Stimulated activated naive CD8-positive, alpha-beta T cell treated with anti-CD3 and anti-CD28 coated beads, Interleukin-15, Interleukin-2, amounts not matched to agents 100 ng/mL and 50 ng/mL, for 24 hours (primary cell): ENCODE results near the gene ZMYND15.
"Not testable (repeated sequence)": the region's sequence is repeated elsewhere in the genome, so short reads cannot be mapped to it uniquely, and the experiment has no call there.

ENCODE experiments used
- H3K27ac Mint-ChIP-seq: one replicate; pipeline ENCODE4 v1.8.0; 2021; ENCODE audit warnings: mild to moderate bottlenecking, mixed read lengths
- H3K27me3 Mint-ChIP-seq: one replicate; pipeline ENCODE4 v1.8.0; 2021; ENCODE audit warnings: mixed read lengths
- H3K36me3 Mint-ChIP-seq: one replicate; pipeline ENCODE4 v1.8.0; 2021; ENCODE audit warnings: low read depth, mixed read lengths
- H3K4me1 Mint-ChIP-seq: one replicate; pipeline ENCODE4 v1.8.0; 2021; ENCODE audit warnings: low read depth, mixed read lengths
- H3K4me3 Mint-ChIP-seq: one replicate; pipeline ENCODE4 v1.8.0; 2021; ENCODE audit warnings: mild to moderate bottlenecking, mixed read lengths
- H3K9me3 Mint-ChIP-seq: one replicate; pipeline ENCODE4 v1.8.0; 2021; ENCODE audit warnings: mixed read lengths

ZMYND15 gene, protein sequence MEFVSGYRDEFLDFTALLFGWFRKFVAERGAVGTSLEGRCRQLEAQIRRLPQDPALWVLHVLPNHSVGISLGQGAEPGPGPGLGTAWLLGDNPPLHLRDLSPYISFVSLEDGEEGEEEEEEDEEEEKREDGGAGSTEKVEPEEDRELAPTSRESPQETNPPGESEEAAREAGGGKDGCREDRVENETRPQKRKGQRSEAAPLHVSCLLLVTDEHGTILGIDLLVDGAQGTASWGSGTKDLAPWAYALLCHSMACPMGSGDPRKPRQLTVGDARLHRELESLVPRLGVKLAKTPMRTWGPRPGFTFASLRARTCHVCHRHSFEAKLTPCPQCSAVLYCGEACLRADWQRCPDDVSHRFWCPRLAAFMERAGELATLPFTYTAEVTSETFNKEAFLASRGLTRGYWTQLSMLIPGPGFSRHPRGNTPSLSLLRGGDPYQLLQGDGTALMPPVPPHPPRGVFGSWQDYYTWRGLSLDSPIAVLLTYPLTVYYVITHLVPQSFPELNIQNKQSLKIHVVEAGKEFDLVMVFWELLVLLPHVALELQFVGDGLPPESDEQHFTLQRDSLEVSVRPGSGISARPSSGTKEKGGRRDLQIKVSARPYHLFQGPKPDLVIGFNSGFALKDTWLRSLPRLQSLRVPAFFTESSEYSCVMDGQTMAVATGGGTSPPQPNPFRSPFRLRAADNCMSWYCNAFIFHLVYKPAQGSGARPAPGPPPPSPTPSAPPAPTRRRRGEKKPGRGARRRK

DNA sequence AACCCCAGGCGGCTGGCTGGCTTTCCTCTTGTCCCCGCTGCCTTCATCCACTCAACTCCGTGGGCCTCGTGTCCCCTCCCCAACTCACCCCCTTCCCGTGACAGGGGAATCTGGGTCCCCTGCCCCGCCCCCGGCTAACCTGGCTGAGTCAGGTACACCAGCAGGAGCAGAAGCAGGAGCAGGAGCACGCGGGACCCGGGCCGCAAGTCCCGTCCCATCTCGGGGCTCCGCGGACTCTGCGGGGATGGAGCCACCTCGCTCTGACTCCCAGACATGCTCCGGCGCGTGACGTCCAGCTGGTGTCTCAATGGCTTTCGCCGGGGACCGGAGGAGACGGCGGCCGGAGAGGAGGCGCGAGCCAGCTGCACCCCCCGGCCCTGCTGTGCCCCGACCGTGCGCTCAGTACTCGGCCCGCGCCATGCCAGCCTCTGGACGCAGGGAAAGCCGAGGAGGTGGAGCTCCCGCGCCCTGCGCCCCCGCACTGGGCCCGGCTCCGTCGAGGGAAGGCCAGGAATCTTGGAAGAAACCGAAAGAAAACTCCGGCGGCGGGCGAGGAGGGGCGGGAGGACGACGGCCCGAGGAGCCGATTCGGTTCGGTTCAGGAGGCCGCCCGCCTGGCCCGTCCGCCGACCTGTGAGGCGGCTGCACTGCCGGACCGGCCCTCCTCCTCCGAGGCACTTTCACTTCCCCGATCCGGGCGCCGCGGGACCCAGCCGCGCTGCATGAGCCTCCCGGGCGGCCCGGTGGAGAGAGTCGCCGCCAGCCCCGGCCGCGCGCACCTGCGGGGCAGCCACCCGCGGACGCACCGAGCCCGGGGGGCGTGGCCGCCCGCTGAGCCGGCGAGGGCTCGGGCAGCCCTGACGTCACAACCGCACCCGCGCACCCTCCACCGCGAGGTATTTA is at the start of gene ZMYND15, which contains the start of gene CXCL16:
ZMYND15 (plus strand) TSS at position 712 of the 903 bp plus-strand sequence. CDS start 716 bp downstream, outside the sequence.
CXCL16 (minus strand) TSS at position 807 of the 903 bp plus-strand sequence; CDS start at position 218, 589 bp downstream.
- Mint-ChIP-seq H3K36me3 (no peaks in the 10 kb centered on the region), H3K4me1 (peaks cover 37% of the 10 kb centered on the region), H3K9me3 (no peaks in the 10 kb centered on the region), H3K4me3 (peak within 1 kb of the TSS; percentile 81), H3K27me3 (peaks cover 14% of the 10 kb centered on the region), H3K27ac (peak within 1 kb of the TSS; percentile 40)

DNA sequence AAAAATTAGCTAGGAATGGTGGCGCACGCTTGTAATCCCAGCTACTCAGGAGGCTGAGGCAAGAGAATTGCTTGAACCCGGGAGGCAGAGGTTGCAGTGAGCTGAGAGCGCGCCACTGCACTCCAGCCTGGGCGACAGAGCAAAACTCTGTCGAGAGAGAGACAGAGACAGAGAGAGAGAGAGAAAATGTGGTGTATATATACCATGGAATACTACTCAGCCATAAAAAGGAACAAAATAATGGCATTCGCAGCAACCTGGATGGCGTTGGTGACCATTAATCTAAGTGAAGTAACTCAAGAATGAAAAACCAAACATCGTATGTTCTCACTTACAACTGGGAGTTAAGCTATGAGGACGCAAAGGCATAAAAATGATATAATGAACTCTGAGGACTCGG is 49.8 kb upstream of the ZMYND15 start:
- H3K27me3 Mint-ChIP-seq, H3K27ac Mint-ChIP-seq, H3K9me3 Mint-ChIP-seq, H3K4me3 Mint-ChIP-seq: not testable (repeated sequence)
- peaks cover 70% of the 10 kb centered on the region for H3K36me3 Mint-ChIP-seq
- H3K4me1 Mint-ChIP-seq: peaks cover 23% of the 10 kb centered on the region

DNA sequence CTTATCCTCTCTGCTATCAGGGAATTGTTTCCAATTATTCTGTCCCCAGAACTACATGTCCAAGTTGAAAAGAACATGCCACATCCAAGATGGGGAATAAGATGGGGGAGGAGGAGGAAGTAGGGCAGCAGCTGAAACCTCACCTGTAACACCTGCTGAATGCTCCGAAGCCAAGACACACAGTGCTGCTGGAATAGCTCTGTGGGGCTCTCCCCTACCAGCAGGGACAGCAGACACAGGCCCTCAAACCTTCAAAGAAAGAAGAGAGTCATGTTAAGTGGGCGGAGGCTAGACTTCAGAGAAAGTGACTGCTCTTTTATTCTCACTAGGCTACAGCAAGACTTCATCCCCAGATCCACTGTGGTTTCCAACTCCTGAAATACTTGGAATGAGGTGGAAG is 48.9 kb upstream of the ZMYND15 start:
- Mint-ChIP-seq H3K27ac (no peak overlapping the region), H3K36me3 (peaks cover 68% of the 10 kb centered on the region), H3K4me1 (peaks cover 24% of the 10 kb centered on the region), H3K4me3 (no peak overlapping the region), H3K27me3 (no peaks in the 10 kb centered on the region), H3K9me3 (no peaks in the 10 kb centered on the region)

DNA sequence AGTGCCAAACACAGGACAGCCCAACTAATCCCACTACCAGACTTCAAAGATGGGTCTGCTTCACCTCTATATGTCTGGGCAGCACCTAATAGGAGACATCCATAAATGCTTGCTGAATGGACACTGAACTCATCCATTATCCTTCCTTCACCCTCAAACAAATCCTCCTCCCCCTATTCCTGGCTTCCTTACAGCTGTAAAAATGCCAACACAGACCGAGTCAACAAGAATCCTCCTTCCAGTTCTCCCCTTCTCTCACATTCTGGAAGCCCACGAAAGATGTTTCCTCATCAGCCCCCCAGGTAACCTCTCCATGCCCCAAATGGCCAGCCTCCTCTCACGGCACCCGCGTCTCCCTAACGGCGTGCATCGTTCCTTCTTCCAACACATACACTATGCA is 47.9 kb upstream of the ZMYND15 start:
- Mint-ChIP-seq H3K4me3 (no peak overlapping the region), H3K36me3 (peaks cover 70% of the 10 kb centered on the region), H3K9me3 (no peaks in the 10 kb centered on the region), H3K27ac (no peak overlapping the region), H3K4me1 (peaks cover 34% of the 10 kb centered on the region), H3K27me3 (no peaks in the 10 kb centered on the region)

DNA sequence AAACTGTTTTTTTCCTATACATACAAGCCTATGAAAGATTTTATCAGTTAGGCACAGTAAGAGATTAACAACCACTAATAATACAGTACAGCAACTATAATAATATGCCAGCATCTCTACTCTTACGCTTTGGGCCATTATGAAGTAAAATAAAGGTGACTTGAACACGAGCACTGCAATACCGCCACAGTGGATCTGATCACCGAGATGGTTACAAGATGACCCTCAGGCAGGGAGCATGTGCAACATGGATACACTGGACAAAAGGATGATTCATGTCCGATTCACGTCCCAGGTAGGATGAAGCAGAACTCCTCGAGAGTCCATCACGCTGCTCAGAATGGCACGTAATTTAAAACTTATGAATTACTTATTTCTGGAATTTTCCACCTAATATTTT is 46.2 kb upstream of the ZMYND15 start:
- H3K27me3 Mint-ChIP-seq: no peaks in the 10 kb centered on the region
- no peak overlapping the region for H3K4me3 Mint-ChIP-seq
- peaks cover 68% of the 10 kb centered on the region for H3K36me3 Mint-ChIP-seq
- peaks cover 43% of the 10 kb centered on the region for H3K4me1 Mint-ChIP-seq
- no peak overlapping the region for H3K27ac Mint-ChIP-seq
- H3K9me3 Mint-ChIP-seq: no peaks in the 10 kb centered on the region

DNA sequence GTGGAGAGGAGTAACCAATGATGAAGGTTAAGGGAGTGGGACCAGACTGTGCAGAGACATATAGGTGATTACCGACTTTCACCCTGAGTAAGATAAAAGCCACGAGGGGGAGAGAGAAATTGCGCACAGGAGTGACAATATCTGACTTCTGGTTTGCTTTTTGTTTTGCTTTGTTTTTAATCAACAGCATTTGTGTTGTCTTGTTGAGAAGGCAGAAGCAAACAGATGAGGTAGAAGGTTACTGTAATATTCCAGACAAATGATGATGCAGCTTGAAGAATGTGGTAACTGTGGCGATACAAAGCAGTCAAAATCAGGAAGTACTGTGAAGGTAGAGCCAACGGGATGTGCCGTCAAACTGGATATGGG is 43.2 kb upstream of the ZMYND15 start:
- Mint-ChIP-seq H3K36me3 (peaks cover 46% of the 10 kb centered on the region), H3K27me3 (no peaks in the 10 kb centered on the region), H3K4me1 (peaks cover 47% of the 10 kb centered on the region), H3K9me3 (no peaks in the 10 kb centered on the region), H3K27ac (peak overlapping the region; percentile 62), H3K4me3 (peak overlapping the region; percentile 20)

DNA sequence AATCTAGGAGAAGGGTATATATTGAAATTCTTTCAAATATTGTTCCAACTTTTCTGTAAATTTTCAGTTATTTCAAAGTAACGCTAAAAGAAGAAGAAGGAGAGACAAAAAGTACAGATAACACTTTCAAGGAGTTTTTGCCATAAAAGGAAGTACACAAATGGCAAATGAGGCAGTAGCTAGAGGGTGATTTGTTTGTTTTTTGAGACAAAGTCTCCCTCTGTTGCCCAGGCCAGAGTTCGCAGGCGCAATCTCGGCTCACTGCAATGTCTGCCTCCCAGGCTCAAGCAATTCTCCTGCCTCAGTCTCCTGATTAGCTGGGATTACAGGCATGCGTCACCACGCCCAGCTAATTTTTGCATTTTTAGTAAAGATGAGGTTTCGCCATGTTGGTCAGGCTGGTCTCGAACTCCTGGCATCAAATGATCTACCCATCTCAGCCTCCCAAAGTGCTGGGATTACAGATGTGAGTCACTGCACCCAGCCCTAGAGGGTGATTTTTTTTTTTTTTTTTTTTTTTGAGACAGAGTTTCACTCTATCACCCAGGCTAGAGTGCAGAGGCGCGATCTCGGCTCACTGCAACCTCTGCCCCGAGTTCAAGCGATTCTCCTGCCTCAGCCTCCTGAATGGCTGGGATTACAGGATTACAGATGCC is 40.1 kb upstream of the ZMYND15 start:
- Mint-ChIP-seq H3K27ac (peak overlapping the region; percentile 11), H3K4me1 (peaks cover 66% of the 10 kb centered on the region), H3K36me3 (peaks cover 50% of the 10 kb centered on the region)
- not testable (repeated sequence) for H3K27me3 Mint-ChIP-seq, H3K9me3 Mint-ChIP-seq, H3K4me3 Mint-ChIP-seq

DNA sequence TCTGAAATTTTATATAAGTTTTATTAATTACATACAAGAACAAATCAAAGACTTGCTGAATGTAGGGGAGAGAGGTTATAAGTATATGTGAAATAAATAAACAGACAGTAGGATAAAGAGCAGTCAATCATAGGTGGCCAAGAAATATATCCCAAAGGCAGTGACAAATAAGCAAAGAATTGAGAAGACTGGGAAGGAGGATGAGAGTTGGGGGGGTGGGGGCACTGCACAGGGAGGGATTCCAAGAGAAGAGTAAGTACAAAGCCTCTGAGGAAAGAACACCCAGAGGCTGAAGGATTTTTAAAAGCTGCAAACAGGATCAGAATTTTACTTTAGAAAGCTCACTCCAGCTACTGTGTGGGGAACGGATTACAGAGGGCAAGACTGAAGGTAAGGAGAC is 38.5 kb upstream of the ZMYND15 start:
- Mint-ChIP-seq H3K9me3 (no peaks in the 10 kb centered on the region), H3K4me1 (peaks cover 76% of the 10 kb centered on the region), H3K4me3 (peak overlapping the region; percentile 95), H3K36me3 (peaks cover 49% of the 10 kb centered on the region), H3K27ac (peak overlapping the region; percentile 69), H3K27me3 (no peaks in the 10 kb centered on the region)

DNA sequence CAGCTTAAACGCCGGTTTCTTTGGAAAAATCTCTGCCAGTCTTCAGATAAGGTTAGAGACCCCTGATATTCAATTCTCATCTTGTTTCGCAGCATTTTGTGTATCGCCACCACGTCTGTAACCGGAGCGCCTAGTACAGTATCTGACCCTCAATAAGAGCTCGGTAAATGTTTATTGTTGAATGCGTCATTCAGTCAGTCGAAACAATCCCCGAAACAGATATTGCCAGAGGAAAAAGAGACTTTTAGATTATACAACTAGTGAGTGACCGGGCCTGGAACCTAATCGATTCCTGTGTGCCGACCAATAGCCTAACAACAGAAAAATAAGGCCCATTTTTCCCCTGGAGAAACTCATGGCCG is 36.3 kb upstream of the ZMYND15 start:
- no peaks in the 10 kb centered on the region for H3K27me3 Mint-ChIP-seq
- peaks cover 67% of the 10 kb centered on the region for H3K4me1 Mint-ChIP-seq
- H3K36me3 Mint-ChIP-seq: peaks cover 35% of the 10 kb centered on the region
- peak overlapping the region; percentile 95 for H3K4me3 Mint-ChIP-seq
- no peaks in the 10 kb centered on the region for H3K9me3 Mint-ChIP-seq
- peak overlapping the region; percentile 94 for H3K27ac Mint-ChIP-seq

DNA sequence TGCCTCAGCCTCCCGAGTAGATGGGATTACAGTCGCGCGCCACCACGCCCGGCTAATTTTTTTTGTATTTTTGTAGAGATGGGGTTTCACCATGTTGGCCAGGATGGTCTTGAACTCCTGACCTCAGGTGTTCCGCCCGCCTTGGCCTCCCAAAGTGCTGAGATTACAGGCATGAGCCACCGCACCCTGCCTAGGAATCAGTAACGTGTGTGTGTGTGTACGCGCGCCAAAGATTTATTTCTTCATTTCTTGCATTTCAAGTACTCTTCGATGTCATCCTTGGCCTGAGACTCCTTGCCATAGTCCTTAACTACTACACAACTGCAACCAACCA is 35.1 kb upstream of the ZMYND15 start:
- H3K27me3 Mint-ChIP-seq, H3K9me3 Mint-ChIP-seq: not testable (repeated sequence)
- Mint-ChIP-seq H3K4me3 (peak overlapping the region; percentile 95), H3K27ac (peak overlapping the region; percentile 94), H3K36me3 (peaks cover 35% of the 10 kb centered on the region), H3K4me1 (peaks cover 66% of the 10 kb centered on the region)

DNA sequence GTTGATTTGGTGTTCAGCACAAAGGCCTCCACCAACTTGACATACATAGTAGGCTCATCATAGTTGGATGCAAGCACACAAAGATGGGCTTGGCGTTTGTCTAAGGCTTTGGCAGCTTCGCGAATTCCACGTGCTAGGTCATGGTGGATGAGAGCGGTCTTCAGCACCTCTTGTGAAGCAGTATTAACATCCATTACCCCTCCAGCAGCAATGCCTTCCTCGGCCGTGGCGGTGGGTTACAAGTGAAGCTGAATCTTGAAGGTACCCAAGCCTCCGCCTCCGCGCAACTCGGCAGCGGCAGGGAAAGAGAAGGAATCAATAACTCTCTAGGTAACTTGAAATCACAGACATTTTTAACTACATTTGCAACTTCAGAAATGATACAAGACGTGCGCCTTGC is 34.6 kb upstream of the ZMYND15 start:
- Mint-ChIP-seq H3K36me3 (peaks cover 35% of the 10 kb centered on the region), H3K4me3 (peak overlapping the region; percentile 95), H3K4me1 (peaks cover 69% of the 10 kb centered on the region), H3K9me3 (no peaks in the 10 kb centered on the region), H3K27me3 (no peaks in the 10 kb centered on the region), H3K27ac (peak overlapping the region; percentile 94)

DNA sequence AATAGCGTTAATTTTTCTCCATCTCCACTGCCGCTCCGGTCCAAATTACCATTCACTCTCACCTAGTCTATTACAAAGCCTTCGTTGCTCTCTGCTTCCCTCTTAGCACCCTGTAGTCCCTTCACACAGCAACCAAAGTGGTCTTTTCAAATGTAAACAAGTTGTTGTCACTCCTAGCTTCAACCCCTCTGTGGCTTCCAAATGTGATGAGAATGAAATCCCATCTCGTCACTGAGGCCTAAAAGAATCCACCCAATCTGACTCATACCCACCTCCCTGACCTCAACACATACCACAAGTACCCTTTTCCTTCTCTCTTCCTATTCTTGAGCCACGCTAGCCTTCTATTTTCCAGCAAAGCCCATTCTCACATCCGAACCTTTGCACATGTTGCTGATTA is 33.5 kb upstream of the ZMYND15 start:
- Mint-ChIP-seq H3K36me3 (peaks cover 33% of the 10 kb centered on the region), H3K27me3 (no peaks in the 10 kb centered on the region), H3K27ac (peak overlapping the region; percentile 38), H3K9me3 (no peaks in the 10 kb centered on the region), H3K4me1 (peaks cover 62% of the 10 kb centered on the region), H3K4me3 (peak overlapping the region; percentile 33)

DNA sequence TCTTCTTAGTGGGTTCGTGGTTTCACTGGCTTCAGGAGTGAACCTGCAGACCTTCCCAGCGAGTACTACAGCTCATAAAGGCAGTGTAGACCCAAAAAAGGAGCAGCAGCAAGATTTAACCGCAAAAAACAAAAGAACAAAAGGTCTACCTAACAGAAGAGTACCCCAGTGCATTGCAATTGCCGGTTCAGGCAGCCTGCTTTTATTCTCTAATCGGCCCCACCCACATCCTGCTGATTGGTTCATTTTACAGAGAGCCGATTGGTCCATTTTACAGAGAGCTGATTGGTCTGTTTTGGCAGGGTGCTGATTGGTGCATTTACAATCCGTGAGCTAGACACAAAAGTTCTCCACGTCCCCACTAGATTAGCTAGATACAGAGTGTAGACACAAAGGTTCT is 31.2 kb upstream of the ZMYND15 start:
- Mint-ChIP-seq H3K36me3 (peaks cover 18% of the 10 kb centered on the region), H3K9me3 (no peaks in the 10 kb centered on the region), H3K4me3 (peak overlapping the region; percentile 53), H3K27ac (peak overlapping the region; percentile 63), H3K4me1 (peaks cover 60% of the 10 kb centered on the region), H3K27me3 (no peaks in the 10 kb centered on the region)
